ENCODE data around the gene GNAS-AS1. TPM values are rescaled to one million over a fixed set of nuclear protein-coding genes. Genes with fewer than 3 reads are reported as not detected.

GNAS-AS1 gene
- total and polyA plus RNA-seq, 2 of the 8 experiments (the other 6 are each of a cell fraction or from before 2014, with no cell fraction given): 4.7 to 13.7 TPM

GRCh38 chr20:58888103-58888502 lies 37.4 kb upstream of the GNAS-AS1 start:
- Histone ChIP-seq H3K4ac (replicated peaks; ENCODE audit: insufficient read length, low read depth, low read length) (no peak overlapping the region), H3K27ac (ENCODE audit: low read depth, low read length) (no peak overlapping the region; the same call in 1 of the 2 replicates), H2BK5ac (ENCODE audit: low read depth, low read length) (peak overlapping the region; percentile 78; the same call in 1 of the 2 replicates), H2BK12ac (ENCODE audit: low read depth, low read length) (no peak overlapping the region), H3K18ac (ENCODE audit: extremely low read depth, low read length) (0 out of 2 replicates have a peak overlapping the region, but pooled peaks have one; percentile 51), H3K14ac (ENCODE audit: insufficient read length) (no peak overlapping the region), H2AFZ (ENCODE audit: low read length) (no peak overlapping the region), H3K23me2 (ENCODE audit: low read depth, low read length) (peaks cover 14% of the 10 kb centered on the region), H3K79me1 (ENCODE audit: low read depth, low read length) (no peaks in the 10 kb centered on the region; the same call in 1 of the 2 replicates), H3K27me3 (replicated peaks in 1 of 4; ENCODE audit: control insufficient read depth in 3 of 4, extremely low read depth in 1 of 4, insufficient read depth in 3 of 4, low read length in 3 of 4) (peaks cover 0 to 6% (median 2%) of the 10 kb centered on the region in 4 experiments; a peak in 2 of 7 replicates), H3K79me2 (ENCODE audit: control insufficient read depth in 1 of 2, insufficient read depth in 2 of 2, low read length in 2 of 2) (peaks cover 0 to 14% of the 10 kb centered on the region in 2 experiments; a peak in 3 of 4 replicates), H3K4me1 (replicated peaks in 1 of 4; ENCODE audit: control insufficient read depth in 3 of 4, insufficient read depth in 4 of 4, low read length in 3 of 4) (peaks cover 0 to 10% (median 5%) of the 10 kb centered on the region in 4 experiments; a peak in 6 of 7 replicates), H3K23ac (ENCODE audit: insufficient read length) (no peak overlapping the region), H2AK5ac (ENCODE audit: low read depth, low read length) (no peak overlapping the region), H2BK120ac (replicated peaks; ENCODE audit: low read depth, low read length) (no peak overlapping the region), H2BK20ac (ENCODE audit: low read length) (no peak overlapping the region), H2BK15ac (ENCODE audit: low read length) (0 out of 2 replicates have a peak overlapping the region, but pooled peaks have one; percentile 61), H3K9me3 (ENCODE audit: insufficient read depth in 2 of 2, low read depth in 1 of 2, low read length in 1 of 2) (peaks cover 2 to 3% of the 10 kb centered on the region in 2 experiments; a peak in 1 of 4 replicates), H4K20me1 (replicated peaks in 1 of 2; ENCODE audit: control insufficient read depth in 1 of 2, insufficient read depth in 2 of 2, low read length in 2 of 2) (no peaks in the 10 kb centered on the region), H3K9ac (replicated peaks in 1 of 4; ENCODE audit: extremely low read depth in 1 of 4, low read depth in 3 of 4, low read length in 3 of 4) (peak overlapping the region; percentile 57 to 84 (median 72)), H4K91ac (replicated peaks; ENCODE audit: insufficient read length, low read length) (no peak overlapping the region), H3K4me3 (ENCODE audit: extremely low read depth in 1 of 4, insufficient read depth in 2 of 4, low read depth in 3 of 4, low read length in 4 of 4) (peak overlapping the region; percentile 78 to 95 (median 85)), H3K4me2 (ENCODE audit: insufficient read depth in 1 of 2, low read depth in 2 of 2, low read length in 2 of 2) (peak overlapping the region; percentile 80 to 97), H3K56ac (replicated peaks; ENCODE audit: insufficient read length, low read depth, low read length) (peak overlapping the region; percentile 50), H4K8ac (ENCODE audit: extremely low read depth, insufficient read depth, low read length) (peak overlapping the region; percentile 95; the same call in 1 of the 2 replicates), H4K5ac (ENCODE audit: insufficient read length, low read depth, low read length) (no peak overlapping the region), H3K36me3 (ENCODE audit: control insufficient read depth in 2 of 4, insufficient read depth in 4 of 4, low read length in 3 of 4) (peaks cover 0 to 8% (median 3%) of the 10 kb centered on the region in 4 experiments; a peak in 2 of 8 replicates)
- POLR2A ChIA-PET (ENCODE audit: partially characterized antibody): interaction anchor here (1.4 to 2.7 kb wide), 2 partner anchors 11 to 13 kb away, joined by 3 to 37 read pairs; no protein-coding TSS in a partner anchor
- CTCF ChIA-PET (ENCODE audit: partially characterized antibody): no interaction called here
- TF ChIP-seq, protein P1, sequence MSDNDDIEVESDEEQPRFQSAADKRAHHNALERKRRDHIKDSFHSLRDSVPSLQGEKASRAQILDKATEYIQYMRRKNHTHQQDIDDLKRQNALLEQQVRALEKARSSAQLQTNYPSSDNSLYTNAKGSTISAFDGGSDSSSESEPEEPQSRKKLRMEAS (IDR thresholded peaks at IDR 0.05): peak; percentile 51
- no peak for TF ChIP-seq TEAD4 (IDR thresholded peaks at IDR 0.05; ENCODE audit: low read depth, low read length)
- FAIRE-seq (no peak), DNase-seq (ENCODE audit: low read depth in 1 of 2, low spot score in 2 of 2) (no peak)
- WGBS, 2 experiments (ENCODE audit: extremely low coverage in 1 of 2, insufficient coverage in 1 of 2, insufficient read length in 1 of 2, insufficient replicate concordance in 2 of 2, low coverage in 1 of 2, low lambda C conversion rate in 2 of 2, missing lambda C conversion rate in 1 of 2): 56% methylated on average over 12 of the region's 12 CpGs; no CpG with 5 or more reads in 1 of the 2 experiments
